Stimulated activated CD8-positive, alpha-beta memory T cell treated with anti-CD3 and anti-CD28 coated beads, Interleukin-2, amount 100 ng/mL, for 48 hours (primary cell): ENCODE results near the gene LARP4B.
"Not testable (repeated sequence)": the region's sequence is repeated elsewhere in the genome, so short reads cannot be mapped to it uniquely, and the experiment has no call there.

ENCODE experiments used
- DNase-seq, 2 donors: peaks; one replicate each; pipeline ENCODE4 v3.0.0-alpha.2; 2020; ENCODE audit warnings: low read depth in 2 of 2

The LARP4B gene

DNA sequence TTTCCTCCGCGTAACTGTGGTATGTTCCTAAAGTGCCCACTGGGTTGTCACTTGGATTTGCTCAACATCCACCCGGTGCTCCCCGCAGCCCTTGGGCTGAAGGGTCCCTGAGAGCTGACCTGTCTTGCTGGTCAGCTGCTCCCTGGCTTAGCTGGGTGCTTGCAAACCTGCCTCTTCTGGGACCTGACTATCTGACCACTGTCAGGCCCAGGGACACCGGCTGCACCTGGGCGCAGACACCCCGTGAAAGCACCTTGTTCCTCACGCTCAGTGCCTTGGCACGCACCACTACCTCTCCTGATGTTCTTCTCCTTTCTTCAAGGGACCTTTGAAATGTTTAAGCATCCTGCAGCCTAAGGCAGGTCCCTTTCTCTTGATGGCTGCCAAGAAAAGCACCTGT, 26.6 kb upstream of the LARP4B start:
- no peak for DNase-seq

DNA sequence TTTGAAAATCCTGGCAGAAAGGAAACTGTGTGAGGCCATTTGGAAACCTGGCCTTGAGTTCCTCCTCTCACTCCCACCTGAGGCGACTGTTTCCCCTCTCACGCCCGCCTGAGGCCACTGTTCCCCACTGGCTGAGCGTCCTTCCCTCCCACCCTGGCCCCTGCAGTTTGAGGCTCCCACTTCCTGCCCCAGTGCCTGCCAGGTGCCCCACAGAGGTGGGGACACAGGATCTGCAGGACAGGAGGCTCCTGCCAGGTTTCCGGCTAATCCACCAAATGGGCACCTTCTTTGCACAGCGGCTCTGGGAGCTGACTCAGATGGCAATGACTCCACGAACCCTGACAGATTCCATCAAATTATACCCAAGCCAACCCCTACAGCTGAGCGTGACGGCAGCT, 24.3 kb upstream of the LARP4B start:
- no peak for DNase-seq

DNA sequence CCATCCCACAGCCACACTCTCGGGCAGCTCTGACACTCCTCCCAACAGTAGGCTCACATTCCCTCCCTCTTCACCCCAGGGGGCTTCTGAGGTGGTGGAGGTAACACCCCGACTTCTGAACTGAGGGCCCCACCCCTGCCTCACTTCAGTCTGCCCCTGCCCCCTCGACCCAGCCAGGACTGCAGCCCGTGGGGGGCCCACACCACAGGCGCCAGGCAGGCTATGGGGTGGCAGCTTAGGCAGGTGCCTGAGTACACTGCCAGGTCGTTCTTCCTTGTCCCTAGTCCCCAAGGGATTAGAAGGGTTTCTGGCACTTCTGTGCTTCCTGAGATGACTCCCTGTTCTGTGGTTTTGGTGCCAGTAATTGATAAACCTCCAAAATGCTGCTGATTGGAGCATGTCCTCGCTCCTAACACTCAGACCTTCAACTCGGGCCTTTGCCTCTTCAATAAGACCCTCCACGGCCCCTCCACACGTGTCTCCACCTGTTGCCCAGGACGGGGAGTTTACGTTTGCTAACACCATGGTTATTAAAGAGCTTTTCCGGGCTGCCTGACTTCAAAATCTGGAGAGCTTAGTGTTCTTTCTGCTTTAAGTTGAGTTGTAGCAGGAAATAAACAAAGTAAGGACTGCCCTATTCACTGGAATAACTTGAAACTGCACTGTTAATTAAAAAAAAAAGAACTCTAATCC, 23.8 kb upstream of the LARP4B start:
- no peak for DNase-seq

DNA sequence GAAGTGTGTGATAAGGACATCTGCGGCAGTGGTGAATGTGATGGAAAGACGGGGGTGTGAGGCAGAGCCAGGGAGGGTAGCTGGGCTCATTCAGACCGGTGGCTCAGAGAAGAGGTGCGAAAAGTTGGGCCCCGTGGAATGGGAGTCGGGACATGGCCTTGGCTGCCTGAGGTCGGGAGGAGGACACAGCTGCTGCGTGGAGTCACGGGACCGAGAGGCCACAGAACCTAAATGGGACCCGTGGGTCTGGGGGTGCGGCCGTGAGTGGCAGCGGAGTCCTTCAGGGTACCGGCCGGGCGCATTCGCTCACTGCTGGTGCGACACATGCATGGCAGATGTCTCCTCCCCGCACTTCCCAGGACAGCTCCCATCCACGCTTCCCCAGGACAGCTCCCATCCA, 22.9 kb upstream of the LARP4B start:
- no peak for DNase-seq

DNA sequence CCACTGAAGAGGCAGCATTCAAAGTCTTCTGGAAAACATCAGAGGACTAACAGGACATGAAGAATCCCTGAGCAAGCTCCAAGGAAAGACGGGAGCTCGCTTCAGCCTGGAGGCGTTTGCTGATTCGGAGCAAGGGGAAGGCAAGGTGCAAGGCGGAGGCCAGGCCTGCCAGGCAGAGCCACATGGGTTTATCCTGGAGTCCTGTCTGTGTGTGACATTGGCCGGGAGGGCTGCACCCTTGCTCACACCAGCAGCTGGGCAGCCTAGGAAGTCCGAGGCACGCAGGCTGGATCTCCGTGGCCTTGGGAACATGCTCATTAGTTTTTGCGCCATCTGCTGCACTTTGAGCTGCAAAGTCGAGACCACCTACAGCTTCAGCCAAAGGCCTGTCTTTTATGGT, 22.3 kb upstream of the LARP4B start:
- no peak for DNase-seq

DNA sequence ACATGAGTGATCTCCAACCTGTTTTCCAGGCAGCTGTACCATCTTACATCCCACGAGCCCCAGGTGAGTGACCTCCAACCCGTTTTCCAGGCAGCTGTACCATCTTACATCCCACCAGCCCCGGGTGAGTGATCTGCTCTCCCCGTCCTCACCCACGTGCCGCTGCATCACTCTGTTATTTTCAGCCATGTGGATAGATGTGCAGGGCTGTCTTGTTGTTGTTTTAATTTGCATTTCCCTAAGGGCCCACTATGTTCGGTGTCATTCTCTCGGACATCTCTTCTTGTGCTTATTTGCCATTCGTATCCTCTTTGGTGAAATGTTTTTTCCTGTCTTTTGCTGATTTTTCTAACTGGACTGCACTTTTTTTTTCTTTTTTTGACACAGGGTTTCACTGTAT, 17.9 kb upstream of the LARP4B start:
- DNase-seq = no peak

DNA sequence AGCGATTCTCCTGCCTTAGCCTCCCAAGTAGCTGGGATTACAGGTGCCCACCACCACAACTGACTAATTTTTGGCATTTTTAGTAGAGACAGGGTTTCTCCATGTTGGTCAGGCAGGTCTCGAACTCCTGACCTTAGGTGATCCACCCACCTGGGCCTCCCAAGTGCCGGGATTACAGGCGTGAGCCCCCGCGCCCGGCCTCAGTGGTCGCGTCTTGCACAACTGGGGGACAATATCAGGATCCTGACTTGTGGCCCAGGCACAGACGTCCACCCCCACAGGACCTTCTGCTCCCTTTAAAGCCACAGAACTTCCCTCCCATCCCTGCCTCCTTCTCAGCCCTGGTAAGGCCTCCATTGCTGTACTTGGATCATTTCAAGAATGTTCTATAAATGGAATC, 16.8 kb upstream of the LARP4B start:
- no peak for DNase-seq

DNA sequence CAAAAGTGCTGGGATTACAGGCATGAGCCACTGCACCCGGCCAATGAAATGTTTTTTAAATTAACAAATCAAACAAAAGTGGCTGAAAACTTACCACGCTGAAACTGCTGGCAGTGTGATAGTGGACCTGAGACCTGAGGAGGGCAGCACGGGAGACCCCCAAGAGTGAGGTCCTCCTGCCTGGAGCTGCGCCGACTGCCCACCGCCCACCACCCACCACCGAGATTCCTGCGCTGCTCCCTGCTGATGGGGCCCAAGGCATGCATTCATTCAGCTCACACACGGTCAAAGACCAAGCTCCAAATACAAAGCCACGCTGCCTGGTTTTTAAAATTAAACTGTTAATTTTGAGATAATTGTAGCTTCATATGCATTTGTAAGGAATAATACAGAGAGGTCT, 16.4 kb upstream of the LARP4B start:
- no peak for DNase-seq

DNA sequence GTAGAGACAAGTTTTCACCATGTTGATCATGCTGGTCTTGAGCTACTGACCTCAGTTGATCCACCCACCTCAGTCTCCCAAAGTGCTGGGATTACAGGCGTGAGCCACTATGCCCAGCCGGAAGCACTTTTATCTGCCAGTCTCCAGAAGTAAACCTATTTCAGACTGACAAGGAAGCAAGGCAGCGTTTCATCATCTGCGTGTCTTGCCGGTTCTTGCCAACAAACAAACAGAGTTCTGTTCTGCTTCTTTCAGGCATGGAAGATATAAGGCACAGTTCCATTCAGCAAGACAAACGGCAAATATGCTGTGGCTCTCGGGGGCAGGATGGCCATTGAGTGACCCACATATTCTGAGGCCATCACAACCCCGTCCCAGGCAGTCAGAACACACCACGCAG, 15.5 kb upstream of the LARP4B start:
- DNase-seq = no peak

DNA sequence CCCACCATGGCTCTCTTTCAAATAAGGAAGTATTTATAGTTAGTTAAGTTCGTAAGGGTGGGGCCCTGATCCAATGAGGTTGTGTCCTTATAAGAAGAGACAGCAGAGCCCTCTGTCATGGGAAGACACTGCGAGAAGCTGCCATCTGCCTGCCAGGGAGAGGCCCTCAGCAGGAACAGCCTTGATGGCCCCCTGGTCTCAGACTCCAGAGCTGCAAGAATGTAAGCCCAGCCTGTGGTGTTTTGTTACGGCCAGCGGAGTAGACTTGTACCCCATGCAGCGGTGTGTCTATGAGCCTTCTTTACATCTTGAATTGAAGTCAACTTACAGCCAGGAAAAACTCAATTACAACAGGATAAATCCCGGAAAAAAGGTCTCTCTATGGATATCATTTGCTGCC, 14.3 kb upstream of the LARP4B start:
- no peak for DNase-seq

DNA sequence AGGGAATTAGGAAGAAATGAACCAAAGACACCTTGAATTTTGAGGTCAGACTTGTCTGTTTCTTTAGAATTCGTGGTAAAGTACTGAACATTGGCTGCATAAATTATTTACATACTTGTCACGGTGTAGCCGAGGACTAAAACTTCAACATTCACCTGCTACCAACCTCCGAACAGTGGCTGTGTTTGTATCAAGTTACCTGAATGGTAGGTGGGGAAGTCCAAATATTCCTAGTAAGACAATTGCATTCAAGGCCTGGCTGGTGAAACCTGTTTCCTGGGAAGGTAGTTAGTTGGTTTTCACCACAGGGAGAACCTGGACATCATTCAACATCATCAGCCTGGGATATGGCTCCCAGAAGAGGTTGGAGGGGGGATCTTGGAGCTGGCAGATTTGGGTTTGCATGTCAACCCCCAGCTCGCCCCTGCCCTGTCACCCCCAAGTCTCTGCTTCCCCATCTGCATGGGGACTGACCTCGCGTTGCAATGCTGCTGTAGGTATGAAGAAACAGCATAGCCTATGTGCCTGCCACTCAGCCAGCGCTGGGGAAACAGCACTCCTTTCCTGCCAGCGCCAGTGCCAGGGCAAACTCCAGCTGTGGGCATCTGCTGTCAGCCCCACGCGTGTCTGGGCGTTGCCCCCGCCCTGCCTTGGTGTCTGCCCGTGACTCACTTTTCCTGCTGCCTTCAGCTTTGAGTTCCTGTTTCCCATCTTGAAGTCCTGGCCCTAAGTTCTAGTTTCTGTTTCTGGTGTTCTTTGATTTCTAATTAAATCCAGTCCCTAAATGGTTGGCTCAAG, 12.7 kb upstream of the LARP4B start:
- no peak for DNase-seq

DNA sequence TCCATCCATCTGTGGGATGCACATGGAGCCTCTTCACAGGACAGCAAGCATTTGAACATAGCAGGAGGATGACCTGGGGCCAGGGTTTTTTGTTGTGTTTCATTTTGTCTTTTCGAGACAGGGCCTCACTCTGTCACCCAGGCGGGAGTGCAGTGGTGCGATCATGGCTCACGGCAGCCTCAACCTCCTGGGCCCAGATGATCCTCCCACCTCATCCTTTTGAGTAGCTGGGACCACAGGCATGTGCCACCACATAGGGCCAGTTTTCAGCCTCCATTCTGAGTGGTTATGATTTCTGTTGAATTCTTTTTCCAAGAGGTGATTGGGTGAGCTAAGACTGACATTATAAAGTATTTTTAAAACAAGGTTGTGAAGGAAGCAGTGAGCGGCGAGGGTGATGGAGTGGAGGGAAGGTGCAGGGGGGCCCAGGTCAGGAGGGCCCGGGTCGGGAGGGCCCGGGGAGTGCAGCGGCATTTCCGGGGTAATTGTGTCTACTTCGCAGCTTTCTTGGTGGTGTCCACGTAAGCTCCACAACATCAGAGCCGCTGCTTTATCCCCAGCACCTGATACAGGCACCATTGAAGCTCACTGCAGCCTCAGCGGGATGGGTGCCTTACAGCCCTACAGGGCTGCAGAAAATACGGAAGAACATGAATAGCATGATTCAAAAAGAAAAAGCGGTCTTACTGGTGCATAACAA, 12.0 kb upstream of the LARP4B start:
- no peak for DNase-seq

DNA sequence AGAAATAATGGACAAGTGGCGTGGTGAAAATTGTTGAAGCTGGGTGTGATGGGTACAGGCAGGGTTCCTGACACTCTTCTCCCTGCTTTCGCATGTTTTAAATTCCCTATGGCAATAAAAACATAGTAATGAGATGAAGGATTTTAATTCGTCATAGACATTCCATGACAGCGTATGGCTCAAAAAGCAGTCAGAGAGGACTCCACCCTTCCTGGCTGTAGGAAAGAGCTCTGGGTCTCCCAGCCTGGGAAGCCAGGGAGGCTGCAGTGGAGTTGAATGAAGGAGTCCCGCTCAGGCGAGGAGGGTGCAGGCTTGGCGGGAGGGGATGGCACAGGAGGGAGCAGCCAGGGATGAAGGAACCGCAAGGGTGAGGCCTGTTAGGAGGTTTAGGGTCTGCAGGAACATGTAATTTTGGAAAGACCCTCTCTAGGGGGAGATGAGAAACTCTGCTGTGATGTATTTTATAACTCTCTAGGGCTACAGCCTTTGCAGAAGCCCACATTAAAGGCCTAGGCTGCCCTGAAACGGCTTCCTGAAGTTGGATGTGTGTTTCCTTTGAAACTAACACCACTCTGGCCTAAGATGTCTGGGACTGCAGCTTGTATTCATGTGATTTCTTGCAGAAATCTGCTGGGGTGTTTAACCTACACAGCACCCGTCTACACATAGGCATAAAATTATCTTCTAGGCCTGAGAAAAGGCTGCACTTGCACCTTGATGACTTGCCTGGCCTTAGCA, 7.6 kb upstream of the LARP4B start:
- no peak for DNase-seq

DNA sequence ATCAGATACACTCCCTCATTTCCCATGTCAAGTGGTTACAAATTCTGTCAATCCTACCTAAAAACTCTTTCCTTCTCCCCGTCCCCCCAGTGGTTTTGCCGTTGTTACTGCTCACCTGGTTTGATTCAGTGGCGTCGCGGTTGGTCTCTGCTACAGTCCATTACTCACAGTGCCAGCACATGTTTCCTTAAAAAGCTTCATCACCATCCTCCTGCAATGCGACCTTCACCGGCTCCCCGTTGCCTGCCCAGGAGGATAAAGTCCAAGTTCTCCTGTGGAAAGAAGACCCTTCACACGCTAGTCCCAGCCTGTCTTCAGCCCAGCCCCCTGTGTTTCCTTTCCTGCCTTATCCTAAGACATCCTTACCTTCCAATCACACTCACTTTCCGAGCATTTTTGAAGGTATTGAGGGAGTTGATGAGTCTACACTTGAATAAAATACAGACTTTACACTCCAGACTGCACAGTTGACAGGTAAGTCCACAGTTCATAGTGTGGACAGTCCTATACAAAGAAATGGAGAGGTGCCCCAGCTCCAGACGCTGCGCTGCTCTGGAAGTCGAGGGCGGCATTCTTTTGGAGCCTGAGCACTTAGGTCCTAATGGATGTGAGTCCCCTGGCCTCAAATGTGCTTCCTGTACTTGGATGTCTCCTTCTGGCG, 3.4 kb upstream of the LARP4B start:
- no peak for DNase-seq

DNA sequence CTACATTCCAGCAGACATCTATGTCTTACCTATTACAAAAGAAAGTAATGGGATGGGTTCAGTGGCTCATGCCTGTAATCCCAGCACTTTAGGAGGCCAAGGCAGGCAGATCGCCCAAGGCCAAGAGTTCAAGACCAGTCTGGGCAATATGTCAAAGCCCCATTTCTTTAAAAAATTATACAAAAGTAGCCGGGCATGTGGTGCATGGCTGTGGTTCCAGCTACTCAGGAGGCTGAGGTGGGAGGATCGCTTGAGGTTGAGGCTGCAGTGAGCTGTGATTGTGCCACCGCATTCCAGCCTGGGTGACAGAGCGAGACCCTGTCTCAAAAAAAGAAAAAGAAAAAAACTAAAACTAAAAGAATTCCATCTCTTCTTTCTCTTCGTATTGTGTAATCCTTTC, 2.7 kb upstream of the LARP4B start:
- not testable (repeated sequence) for DNase-seq

DNA sequence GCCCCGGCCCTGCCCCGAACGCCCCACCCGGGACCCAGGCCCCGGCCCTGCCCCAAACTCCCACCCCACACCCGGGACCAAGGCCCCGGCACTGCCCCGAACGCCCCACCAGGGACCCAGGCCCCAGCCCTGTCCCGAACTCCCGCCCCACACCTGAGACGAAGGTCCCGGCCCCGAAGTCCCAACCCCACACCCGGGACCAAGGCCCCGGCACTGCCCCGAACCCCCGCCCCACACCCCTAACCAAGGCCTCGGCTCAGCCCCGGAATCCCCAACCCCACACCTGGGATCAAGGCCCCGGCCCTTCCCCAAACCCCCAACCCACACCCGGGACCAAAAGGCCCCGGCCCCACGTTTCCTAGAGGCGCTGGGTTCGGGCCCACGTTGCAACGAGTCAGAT, 1.1 kb upstream of the LARP4B start:
- DNase-seq = no peak

DNA sequence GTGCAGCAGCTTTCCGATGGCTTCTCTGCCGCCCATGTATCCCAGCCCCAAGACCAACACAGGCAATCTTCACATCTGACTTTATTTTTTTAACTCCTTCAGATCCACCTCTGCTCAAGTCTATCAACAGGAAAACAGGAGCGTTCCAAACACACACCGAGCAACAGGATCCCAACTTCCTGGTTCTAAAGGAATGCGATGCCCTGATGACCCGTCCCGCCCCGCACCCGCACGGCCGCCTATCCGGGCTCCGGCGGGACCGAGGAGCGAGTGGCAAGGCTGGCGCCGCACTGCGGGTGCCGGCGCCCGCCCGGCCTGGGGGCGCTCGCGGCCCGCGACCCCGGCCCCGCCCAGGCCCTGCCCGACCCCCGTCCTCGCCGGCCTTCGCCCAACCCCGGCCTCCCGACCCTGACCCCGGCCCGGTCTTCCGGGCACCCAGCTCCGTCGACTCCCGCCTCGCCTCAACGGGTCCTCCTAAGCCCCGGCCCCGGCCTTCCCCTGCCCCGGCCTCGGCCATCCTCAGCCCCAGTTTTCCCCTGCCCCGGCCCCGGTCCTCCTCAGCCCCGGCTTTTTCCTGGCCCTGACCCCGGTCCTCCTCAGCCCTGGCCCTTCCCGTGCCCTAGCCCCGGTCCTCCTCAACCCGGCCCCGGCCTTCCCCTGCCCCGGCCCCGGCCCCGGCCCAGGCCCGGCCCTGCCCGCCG, 730 bp downstream of the LARP4B start:
- no peak for DNase-seq

DNA sequence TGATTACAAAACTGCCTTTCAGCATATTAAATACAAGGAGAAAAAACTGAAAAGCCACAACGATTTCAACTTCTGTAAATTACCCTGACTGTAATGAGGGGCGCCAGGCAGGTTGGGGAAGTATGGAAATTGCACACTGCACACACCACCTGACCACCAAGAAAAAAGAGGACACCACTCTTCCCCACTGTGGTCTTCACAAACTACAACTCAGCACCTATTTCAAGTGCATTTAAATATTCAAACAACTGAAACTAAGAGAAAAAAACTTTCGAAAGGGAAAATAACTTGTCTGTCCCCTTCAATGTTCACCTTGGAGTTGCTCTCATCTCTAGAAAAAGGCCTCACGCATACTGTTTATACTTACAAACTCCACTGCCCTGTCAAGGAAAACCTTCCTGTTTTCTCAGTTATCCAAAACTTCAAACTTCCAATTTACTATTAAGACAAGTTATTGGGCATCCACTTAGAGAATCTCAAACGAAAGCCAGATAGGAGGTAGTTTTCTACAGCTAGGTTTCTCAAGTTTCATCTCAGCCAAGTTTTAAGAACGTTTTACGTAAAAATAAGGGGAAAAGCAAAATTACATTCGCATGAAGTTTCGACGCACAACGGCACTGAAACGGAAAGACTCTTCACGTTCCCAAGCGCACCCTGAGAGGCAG, 1.4 kb downstream of the LARP4B start:
- no peak for DNase-seq

DNA sequence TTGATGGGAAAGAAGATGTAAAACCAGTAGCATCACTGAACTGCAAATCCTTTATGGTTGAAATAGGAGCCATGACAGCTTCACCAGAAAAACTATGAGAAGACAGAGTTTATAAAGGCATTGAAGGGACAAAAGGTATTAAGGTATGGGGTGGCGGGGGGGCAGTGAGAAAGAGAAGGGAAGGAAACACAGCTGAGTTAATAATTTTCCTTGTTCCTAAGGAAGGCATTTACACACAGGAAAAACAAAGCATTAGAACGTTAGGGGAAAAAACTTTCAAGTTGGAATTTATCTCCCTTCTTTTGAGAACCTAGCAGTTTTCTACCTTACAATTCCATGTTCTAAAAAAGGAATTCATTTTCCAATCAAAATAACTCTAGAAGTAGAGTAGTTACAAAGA, 4.4 kb downstream of the LARP4B start:
- no peak for DNase-seq

DNA sequence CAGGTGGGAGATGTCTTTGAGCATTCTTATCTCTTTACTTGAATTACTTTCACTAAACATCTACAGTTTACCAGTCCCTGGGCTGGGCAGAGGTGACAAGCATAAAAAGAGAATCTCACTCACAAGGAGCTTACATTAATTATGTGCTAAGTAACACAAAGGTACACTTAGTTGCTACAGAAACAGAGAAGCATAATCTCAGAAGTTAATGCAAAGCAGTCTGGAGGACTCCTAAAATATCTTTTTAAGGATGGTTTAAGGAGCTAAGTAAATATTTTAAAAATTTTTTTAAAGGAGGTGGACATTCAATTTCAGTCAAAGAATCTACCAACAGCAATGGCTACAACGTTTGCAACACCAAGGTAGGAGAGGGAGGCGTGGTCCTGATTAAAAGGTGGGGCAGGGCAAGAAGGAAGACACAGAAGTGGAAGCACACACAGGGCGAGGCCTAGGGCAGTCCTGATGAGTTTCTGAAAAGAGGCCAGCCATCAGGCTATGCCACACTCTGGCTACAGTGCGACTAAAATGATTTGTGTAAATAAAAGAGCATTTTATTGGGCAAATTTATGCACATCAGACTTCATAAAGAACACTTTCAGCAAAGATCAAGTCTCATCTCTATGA, 5.3 kb downstream of the LARP4B start:
- no peak for DNase-seq
